SK-N-SH (cell line): Measurements from ENCODE around the gene SIX5.

Source experiments
- CTCF ChIP-seq: fragments of 200-600 bp; sonication (generic); IDR thresholded peaks from 2 replicates; pipeline ENCODE4 v1.6.1; 2017; ENCODE audit warnings: antibody characterized with exemption, mild to moderate bottlenecking, moderate library complexity
- EP300 ChIP-seq, 2 experiments: IDR thresholded peaks; 2 replicates each; pipeline versions ENCODE4 v1.4.0 to v1.6.1; 2012; ENCODE audit warnings: borderline replicate concordance in 1 of 2, low read depth in 1 of 2, low read length in 1 of 2
- FOSL2 ChIP-seq: IDR thresholded peaks from 2 replicates; pipeline ENCODE4 v1.4.0; 2012; ENCODE audit warnings: low read depth, mild to moderate bottlenecking, moderate library complexity, borderline replicate concordance
- FOXJ3 ChIP-seq: sonication (generic); formaldehyde crosslinking; IDR thresholded peaks from 2 replicates; pipeline ENCODE4 v1.5.1; 2020; ENCODE audit warnings: mild to moderate bottlenecking, missing genetic modification reagents
- FOXM1 ChIP-seq: IDR thresholded peaks from 2 replicates; pipeline ENCODE4 v1.4.0; 2012; ENCODE audit warnings: low read depth, mild to moderate bottlenecking
- GABPA ChIP-seq: IDR thresholded peaks from 2 replicates; pipeline ENCODE4 v1.4.0; 2012; ENCODE audit warnings: low read depth, mild to moderate bottlenecking
- NFIC ChIP-seq: IDR thresholded peaks from 2 replicates; pipeline ENCODE4 v1.4.0; 2012; ENCODE audit warnings: borderline replicate concordance
- PBX3 ChIP-seq: IDR thresholded peaks from 2 replicates; pipeline ENCODE4; 2012
- POLR2AphosphoS5 ChIP-seq: IDR thresholded peaks from 2 replicates; pipeline ENCODE4 v1.6.1; 2012; ENCODE audit warnings: low read depth, low read length
- RAD21 ChIP-seq: IDR thresholded peaks from 2 replicates; pipeline ENCODE4 v1.6.1; 2012; ENCODE audit warnings: mild to moderate bottlenecking, low read length
- REST ChIP-seq: IDR thresholded peaks from 2 replicates; pipeline ENCODE4 v1.6.1; 2012; ENCODE audit warnings: mild to moderate bottlenecking, low read depth, low read length, moderate library complexity
- TAF1 ChIP-seq: IDR thresholded peaks from 2 replicates; pipeline ENCODE4 v1.6.1; 2012; ENCODE audit warnings: low read depth, mild to moderate bottlenecking, low read length, moderate library complexity, borderline replicate concordance
- YY1 ChIP-seq: IDR thresholded peaks from 2 replicates; pipeline ENCODE4 v1.4.0; 2012; ENCODE audit warnings: low read depth, mild to moderate bottlenecking
- ZBTB33 ChIP-seq: IDR thresholded peaks from 2 replicates; pipeline ENCODE4 v1.4.0; 2012; ENCODE audit warnings: low read depth, borderline replicate concordance

- TF ChIP-seq GABPA (no peak), CTCF (no peak), POLR2AphosphoS5 (no peak), TAF1 (no peak), FOSL2 (no peak), PBX3 (no peak), FOXM1 (no peak), NFIC (no peak), YY1 (no peak), ZBTB33 (no peak), RAD21 (no peak), EP300 (IDR thresholded peaks at IDR 0.05; ENCODE audit: borderline replicate concordance in 1 of 2, low read depth in 1 of 2, low read length in 1 of 2) (no peak), FOXJ3 (CRISPR knock-in tag) (no peak), REST (no peak)
Measured at GRCh38 chr19:45814166-45814780, 45.2 kb upstream of the SIX5 start.
